HG03064 (cell line): ENCODE measurements around the gene TMEM212.
A peak's percentile ranks its signal among the peaks of the same experiment; 100 is the strongest.

Source experiments
- ATAC-seq: cut with Tn5 transposase; IDR thresholded peaks from one replicate; pipeline ENCODE4 v1.9.1; 2021; ENCODE audit warnings: low read depth; ENCODE audit not compliant: unreplicated experiment

The TMEM212 gene

GRCh38 chr3:171832989-171833388 lies 10.2 kb upstream of the TMEM212 start:
- ATAC-seq: no peak

GRCh38 chr3:171833789-171834460 lies 9.2 kb upstream of the TMEM212 start:
- ATAC-seq: no peak

GRCh38 chr3:171834461-171834801 lies 8.7 kb upstream of the TMEM212 start:
- no peak for ATAC-seq

- ATAC-seq: no peak
Observed at GRCh38 chr3:171835116-171835515, 8.0 kb upstream of the TMEM212 start.

GRCh38 chr3:171835613-171836012 lies 7.5 kb upstream of the TMEM212 start:
- ATAC-seq: no peak

- no peak for ATAC-seq
Observed at GRCh38 chr3:171836855-171837254, 6.3 kb upstream of the TMEM212 start.

GRCh38 chr3:171837698-171838097 lies 5.5 kb upstream of the TMEM212 start:
- ATAC-seq: no peak

GRCh38 chr3:171838218-171838720 lies 4.9 kb upstream of the TMEM212 start:
- ATAC-seq: no peak

GRCh38 chr3:171839270-171839669 lies 3.9 kb upstream of the TMEM212 start:
- no peak for ATAC-seq

- no peak for ATAC-seq
Observed at GRCh38 chr3:171840445-171840810, 2.7 kb upstream of the TMEM212 start.

- no peak for ATAC-seq
Observed at GRCh38 chr3:171840811-171841619, 2.1 kb upstream of the TMEM212 start.

- ATAC-seq: no peak
Observed at GRCh38 chr3:171841620-171842000, 1.5 kb upstream of the TMEM212 start.

GRCh38 chr3:171844873-171845272 lies 1.7 kb downstream of the TMEM212 start:
- ATAC-seq: no peak

GRCh38 chr3:171845481-171846284 lies 2.5 kb downstream of the TMEM212 start:
- no peak for ATAC-seq

- ATAC-seq: peak; percentile 97
Observed at GRCh38 chr3:171846597-171846996, 3.4 kb downstream of the TMEM212 start.

GRCh38 chr3:171847133-171847532 lies 4.0 kb downstream of the TMEM212 start:
- ATAC-seq: no peak

GRCh38 chr3:171847595-171848259 lies 4.6 kb downstream of the TMEM212 start:
- no peak for ATAC-seq

- no peak for ATAC-seq
Observed at GRCh38 chr3:171849617-171850319, 6.6 kb downstream of the TMEM212 start.

GRCh38 chr3:171850320-171850959 lies 7.3 kb downstream of the TMEM212 start:
- no peak for ATAC-seq
